NCI-H2029 treated with DMSO at 0.1 percent for 48 hours (cell line): Measurements from ENCODE around the gene ZNF853.
"Not testable (repeated sequence)": the region's sequence is repeated elsewhere in the genome, so short reads cannot be mapped to it uniquely, and the experiment has no call there.

Experiments used
- DNase-seq: peaks from one replicate; lab custom pipeline; 2025; lab: John Stamatoyannopoulos, UW

Gene ZNF853

GRCh38 chr7:6652446-6653011 is 37.1 kb downstream of the ZNF853 start:
- no peak for DNase-seq

- no peak for DNase-seq
Measured at GRCh38 chr7:6653071-6654003, 37.9 kb downstream of the ZNF853 start.

DNA sequence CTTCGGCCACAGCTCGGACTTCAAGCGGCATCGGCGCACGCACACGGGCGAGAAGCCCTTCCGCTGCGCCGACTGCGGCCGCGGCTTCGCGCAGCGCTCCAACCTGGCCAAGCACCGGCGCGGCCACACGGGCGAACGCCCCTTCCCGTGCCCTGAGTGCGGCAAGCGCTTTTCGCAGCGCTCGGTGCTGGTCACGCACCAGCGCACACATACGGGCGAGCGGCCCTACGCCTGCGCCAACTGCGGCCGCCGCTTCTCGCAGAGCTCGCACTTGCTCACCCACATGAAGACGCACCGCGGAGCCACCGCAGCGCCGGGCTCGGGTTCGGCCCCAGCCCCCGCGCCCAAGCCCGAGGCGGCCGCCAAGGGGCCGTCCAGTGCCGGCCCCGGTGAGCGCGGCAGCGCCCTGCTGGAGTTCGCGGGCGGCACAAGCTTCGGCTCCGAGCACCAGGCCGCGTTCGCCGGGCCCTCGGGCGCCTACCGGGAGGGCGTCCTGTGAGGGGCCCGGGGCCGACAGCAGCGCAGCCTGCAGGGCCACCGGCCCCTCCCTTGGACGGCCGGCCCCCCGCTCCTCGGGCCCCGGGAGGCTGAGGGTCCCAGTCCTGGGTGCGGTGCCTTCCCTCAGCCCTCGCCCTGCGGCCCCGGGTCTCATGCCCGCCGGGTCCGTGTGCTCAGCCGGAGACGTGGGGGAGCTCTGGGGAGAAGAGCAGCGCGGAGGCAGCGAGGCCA is 38.9 kb downstream of the ZNF853 start:
- DNase-seq = no peak

DNA sequence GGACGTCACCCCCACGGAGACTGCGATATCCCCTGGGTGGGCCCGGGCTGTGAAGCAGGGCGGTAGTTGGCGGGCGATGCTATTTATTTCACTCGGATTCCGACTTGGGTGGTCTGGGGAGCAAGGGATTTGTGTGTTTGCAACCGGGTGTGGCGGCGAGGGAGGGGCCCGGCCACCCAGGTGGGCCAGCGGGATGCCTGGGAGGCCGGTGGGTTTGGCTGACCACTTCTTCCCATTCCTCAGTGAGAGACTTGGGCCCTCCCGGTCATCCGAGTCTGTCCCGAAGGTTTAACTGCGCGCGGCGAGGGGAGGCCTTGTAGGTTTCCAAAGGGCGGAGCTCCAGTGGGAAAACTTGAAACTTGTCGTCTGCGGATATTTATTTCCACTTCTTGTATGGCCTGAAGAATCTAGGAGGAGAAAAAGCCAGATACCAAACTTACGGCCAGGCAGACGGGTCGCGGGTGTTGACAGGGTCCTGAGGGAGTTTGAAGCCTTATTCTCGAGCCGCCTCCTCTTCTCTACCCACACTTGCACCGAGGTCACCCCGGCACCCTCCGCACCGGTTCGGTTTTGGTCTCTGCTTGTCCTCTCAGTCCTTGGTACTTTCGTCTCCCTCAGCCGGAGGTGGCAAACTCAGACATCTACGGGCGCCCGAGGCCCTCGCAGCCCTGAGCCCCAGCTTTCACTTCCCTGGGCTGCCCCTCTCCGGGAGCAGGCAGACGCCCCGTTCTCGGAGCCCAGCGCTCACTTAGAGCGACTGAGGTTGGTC is 39.6 kb downstream of the ZNF853 start:
- no peak for DNase-seq

GRCh38 chr7:6655636-6656385 is 40.4 kb downstream of the ZNF853 start:
- DNase-seq = no peak

- DNase-seq = no peak
Measured at GRCh38 chr7:6656413-6656812, 41.0 kb downstream of the ZNF853 start.

GRCh38 chr7:6658618-6659345 is 43.4 kb downstream of the ZNF853 start:
- DNase-seq = no peak

- not testable (repeated sequence) for DNase-seq
Measured at GRCh38 chr7:6670851-6671250, 55.4 kb downstream of the ZNF853 start.
